GM21717 (cell line): ENCODE results near the gene MALL.
"Not testable (repeated sequence)": the region's sequence is repeated elsewhere in the genome, so short reads cannot be mapped to it uniquely, and the experiment has no call there.

Experiments used
- ATAC-seq: cut with Tn5 transposase; IDR thresholded peaks from one replicate; pipeline ENCODE4 v1.9.1; 2021; ENCODE audit warnings: mild to moderate bottlenecking, moderate library complexity; ENCODE audit not compliant: unreplicated experiment

Gene MALL

GRCh38 chr2:110121052-110121334, 5.4 kb upstream of the MALL start:
- no peak for ATAC-seq

GRCh38 chr2:110120171-110121051, 4.8 kb upstream of the MALL start:
- ATAC-seq, result no peak

DNA sequence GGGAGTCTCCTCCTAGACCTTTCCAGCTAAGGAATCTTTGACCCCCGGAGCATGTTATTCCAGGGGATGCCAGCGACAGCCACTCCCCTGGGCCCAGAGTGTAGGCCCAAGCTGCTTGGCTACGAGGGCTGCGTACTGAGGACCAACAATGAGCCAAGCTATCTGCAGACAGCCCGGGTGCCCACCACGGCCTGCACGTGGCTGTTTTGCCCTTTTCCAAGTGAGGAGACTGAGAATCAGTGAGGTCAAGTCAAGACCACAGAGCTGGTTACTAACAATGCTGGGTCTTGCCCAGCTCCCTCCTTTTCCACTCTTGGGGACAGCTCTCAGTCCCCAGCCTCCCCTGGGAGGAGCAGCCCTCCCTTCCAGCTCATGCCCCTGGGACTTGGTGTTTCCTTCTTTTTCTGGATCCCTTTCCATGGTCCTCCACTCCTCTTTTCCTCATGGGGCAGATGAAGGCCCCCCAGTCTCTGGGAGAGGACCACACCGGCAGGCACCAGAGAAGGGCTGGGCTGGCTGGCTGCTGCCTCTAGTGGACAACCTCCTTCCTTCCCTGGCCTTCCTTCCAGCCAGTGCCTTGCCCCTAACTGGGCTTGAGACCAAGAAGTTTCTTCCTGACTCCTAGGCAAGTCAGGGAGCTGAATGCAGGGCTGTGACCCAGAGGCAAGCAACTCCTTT, 550 bp upstream of the MALL start:
- ATAC-seq, result no peak

DNA sequence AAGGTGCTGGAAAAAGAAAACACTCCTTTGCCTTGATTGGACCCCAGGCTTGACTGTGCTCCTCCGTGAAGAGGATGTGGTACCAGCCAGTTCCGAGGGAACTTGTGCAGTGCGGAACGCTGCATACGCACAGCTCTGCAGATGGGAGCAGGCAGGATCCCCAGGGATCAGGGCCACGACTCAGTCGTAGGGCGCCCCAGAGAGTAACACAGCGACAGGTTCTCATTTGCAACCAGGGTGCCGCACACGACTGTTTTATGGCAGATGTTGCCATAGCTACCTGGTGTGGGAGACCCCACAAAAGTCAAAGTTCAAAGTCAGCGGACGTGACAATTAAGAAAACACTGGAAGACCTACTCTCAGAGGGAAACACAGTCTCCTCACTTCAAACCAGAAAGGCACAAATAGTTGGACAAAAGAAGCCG, 779 bp downstream of the MALL start:
- ATAC-seq, result no peak

- ATAC-seq, result no peak
These were observed 1.5 kb downstream of the MALL start for GRCh38 chr2:110113961-110114591.

- ATAC-seq, result not testable (repeated sequence)
These were observed 7.3 kb downstream of the MALL start for GRCh38 chr2:110108291-110108690.

- no peak for ATAC-seq
These were observed 8.2 kb downstream of the MALL start for GRCh38 chr2:110107092-110108079.

GRCh38 chr2:110106642-110107041, 9.0 kb downstream of the MALL start:
- no peak for ATAC-seq

DNA sequence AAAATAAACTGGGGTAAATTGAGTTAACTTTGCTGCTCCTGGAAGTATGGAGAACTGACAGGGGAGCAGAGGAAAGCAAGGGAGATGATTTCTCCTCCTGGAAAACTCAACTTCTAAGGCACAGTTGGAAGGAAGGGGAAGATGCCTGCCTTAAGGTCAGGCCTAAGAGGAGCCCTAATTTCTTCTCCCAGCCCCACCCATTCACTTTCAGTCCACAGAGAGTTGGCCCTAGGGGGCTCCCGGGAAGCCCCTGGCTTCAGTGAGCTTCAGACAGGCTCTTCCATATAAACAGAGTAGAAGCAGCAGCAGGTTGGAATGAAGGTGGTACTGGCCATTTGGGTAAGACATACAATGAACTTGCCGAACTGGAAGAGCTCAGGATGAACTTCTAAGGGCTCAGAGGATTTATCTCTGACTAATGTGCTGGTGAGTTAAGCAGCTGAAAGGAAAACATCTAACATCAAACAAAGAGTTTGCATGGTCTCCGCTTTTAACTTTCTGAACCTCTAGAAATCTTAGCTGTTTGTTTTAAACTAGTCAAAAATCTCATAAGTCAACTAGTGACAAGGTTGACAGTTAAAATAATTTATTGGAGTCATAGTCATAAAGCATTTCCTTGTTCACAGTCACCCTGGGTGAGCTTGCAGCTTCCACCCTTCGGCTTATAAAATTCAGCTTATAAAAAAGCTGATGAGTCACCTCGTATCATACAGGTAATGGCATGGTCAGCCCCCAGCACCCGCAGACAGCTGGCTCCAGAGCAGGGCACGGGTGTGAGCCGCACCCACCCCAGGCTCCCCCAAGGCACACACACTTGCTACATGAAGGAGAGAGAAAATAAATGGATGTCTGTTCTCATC, 9.8 kb downstream of the MALL start:
- ATAC-seq, result no peak

DNA sequence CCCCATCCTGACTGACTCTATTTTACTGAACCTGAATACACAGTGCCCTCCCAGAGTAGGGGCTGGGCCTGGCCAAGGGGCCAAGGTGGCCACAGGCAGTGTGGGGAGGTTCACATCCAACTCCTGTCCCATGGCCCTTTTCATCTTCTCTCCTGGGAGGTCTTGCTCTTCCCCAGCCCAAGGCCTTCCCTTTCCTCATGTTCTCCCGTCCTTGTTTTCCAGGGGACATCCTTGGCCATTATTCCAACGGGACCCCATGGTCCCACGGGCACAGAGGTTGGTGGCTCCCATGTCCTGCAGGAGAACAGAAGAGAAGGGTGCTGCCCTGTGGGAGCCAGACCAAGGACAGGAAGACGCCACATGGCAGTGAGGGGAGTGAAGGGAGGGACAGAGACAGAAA, 10.4 kb downstream of the MALL start:
- ATAC-seq, result no peak

GRCh38 chr2:110104025-110104771, 11.4 kb downstream of the MALL start:
- ATAC-seq, result no peak

- no peak for ATAC-seq
These were observed 12.3 kb downstream of the MALL start for GRCh38 chr2:110103061-110103961.

DNA sequence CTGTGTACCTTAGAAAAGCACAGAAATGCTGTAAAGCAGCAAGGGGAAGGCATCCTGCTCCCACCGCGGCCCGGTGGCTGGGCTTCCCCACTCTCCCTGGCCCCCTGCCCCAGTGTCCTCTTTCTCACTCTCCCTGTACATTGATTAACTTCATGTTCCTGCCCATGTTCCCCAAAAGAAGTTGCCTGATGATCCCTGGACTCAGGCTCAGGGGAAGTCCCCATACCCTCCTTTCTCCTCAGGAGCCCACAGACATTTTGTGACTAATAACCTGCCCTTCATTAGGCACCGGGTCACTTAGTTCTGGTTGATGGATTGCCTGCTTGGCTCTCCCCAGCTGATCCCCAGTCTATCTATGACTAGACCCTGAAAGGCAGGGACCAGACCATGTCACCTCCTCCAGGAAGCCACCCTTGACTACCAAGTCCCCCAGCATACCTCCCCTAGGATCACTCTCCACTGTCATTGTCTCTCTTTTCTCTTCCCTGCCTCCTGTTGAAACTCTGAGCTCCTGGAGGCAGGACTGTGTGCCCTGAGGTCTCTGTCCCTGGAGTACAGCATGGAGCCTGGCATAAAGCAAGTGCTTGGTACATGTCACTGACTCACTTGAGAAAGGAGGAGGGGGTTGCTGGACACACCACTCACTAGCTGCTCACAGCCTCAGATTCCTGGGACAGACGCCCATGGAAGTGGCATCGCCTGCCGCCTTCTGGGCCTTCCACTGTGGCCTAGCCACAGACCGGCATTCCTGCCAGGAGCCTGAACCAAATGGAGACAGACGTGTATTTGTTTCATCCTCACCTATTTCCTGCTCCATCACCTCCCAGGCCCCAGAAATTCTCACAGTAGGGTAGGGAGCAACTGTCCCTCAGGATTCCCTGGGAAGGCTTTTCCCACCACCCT, 13.5 kb downstream of the MALL start:
- ATAC-seq, result no peak

GRCh38 chr2:110101280-110101844, 14.3 kb downstream of the MALL start:
- ATAC-seq, result no peak

DNA sequence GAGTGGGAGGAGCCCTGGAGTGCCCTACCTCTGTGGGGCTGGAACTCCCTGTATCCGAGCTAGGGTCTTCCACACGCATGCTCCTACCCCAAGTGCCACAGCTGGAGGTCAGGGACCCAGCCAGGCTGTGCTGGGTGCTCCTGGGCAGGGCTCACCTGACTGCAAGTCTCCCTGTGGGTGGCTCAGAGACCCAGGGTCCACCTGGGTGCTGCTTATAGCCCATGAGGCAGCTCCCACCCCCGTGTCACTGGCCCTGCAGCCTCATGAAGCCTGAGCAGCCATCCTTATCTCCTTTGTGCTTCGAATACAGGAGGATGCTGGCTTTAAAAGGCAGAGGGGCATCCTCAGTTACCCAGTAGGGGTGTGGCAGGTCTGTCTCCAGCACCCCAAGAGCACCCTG, 14.7 kb downstream of the MALL start:
- not testable (repeated sequence) for ATAC-seq

DNA sequence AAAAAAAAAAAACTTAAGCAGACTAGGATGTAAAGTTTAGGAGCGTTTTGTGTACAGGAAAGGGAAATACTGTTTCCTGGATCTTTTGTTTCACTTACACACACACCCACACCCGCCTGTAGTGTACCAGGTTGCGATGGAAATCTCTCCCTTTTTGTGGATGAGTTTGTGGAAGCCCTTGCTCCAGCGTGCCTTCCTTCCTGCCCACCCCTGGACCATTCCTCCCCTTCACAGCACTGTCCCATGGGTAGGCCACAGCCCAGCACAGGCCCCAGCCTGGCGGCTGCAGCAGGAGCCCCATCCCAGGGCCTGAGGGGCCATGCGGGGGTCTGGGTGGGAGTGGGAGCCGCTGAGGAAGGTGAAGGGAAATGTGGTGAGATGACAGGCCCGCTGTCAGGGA, 15.1 kb downstream of the MALL start:
- no peak for ATAC-seq
